ENCODE results near the gene PDIA2.
"Not testable (repeated sequence)": the region's sequence is repeated elsewhere in the genome, so short reads cannot be mapped to it uniquely, and the experiment has no call there.

PDIA2 gene

GRCh38 chr16:283033-283805, at the start of gene PDIA2:
Gene PDIA2, plus strand, starts transcription at chr16:283164. Its CDS starts 6 bp downstream, at chr16:283170.
- peaks cover 11% of the 10 kb centered on the region for H3K27me3 Mint-ChIP-seq (ENCODE audit: low read depth)
- peaks cover 6% of the 10 kb centered on the region for H3K36me3 Mint-ChIP-seq (ENCODE audit: low read depth)
- H3K4me1 Mint-ChIP-seq (ENCODE audit: low read depth) = peaks cover 3% of the 10 kb centered on the region
- no peak within 1 kb of the TSS for H3K27ac Mint-ChIP-seq
- no peaks in the 10 kb centered on the region for H3K9me3 Mint-ChIP-seq
- no peak within 1 kb of the TSS for H3K4me3 Mint-ChIP-seq

GRCh38 chr16:234468-235305, 48.3 kb upstream of the PDIA2 start, which contains the start of gene FAM234A:
Gene FAM234A, plus strand, starts transcription at chr16:234821. Its CDS starts 19,593 bp downstream, at chr16:254414.
- Mint-ChIP-seq H3K4me3 (peak within 1 kb of the TSS; percentile 92), H3K4me1 (ENCODE audit: low read depth) (peaks cover 15% of the 10 kb centered on the region), H3K9me3 (no peaks in the 10 kb centered on the region), H3K27me3 (ENCODE audit: low read depth) (peaks cover 5% of the 10 kb centered on the region), H3K27ac (peak within 1 kb of the TSS; percentile 94), H3K36me3 (ENCODE audit: low read depth) (peaks cover 4% of the 10 kb centered on the region)

- no peak overlapping the region for H3K4me3 Mint-ChIP-seq
- peaks cover 9% of the 10 kb centered on the region for H3K4me1 Mint-ChIP-seq (ENCODE audit: low read depth)
- peaks cover 8% of the 10 kb centered on the region for H3K27me3 Mint-ChIP-seq (ENCODE audit: low read depth)
- H3K36me3 Mint-ChIP-seq (ENCODE audit: low read depth) = peaks cover 4% of the 10 kb centered on the region
- no peaks in the 10 kb centered on the region for H3K9me3 Mint-ChIP-seq
- no peak overlapping the region for H3K27ac Mint-ChIP-seq
These were observed 43.1 kb upstream of the PDIA2 start for GRCh38 chr16:239948-240277.

GRCh38 chr16:240559-240958, 42.4 kb upstream of the PDIA2 start:
- Mint-ChIP-seq H3K27ac (no peak overlapping the region), H3K9me3 (no peaks in the 10 kb centered on the region), H3K4me1 (ENCODE audit: low read depth) (peaks cover 3% of the 10 kb centered on the region), H3K36me3 (ENCODE audit: low read depth) (peaks cover 3% of the 10 kb centered on the region), H3K4me3 (no peak overlapping the region), H3K27me3 (ENCODE audit: low read depth) (peaks cover 11% of the 10 kb centered on the region)

- Mint-ChIP-seq H3K4me1 (ENCODE audit: low read depth) (no peaks in the 10 kb centered on the region), H3K36me3 (ENCODE audit: low read depth) (no peaks in the 10 kb centered on the region), H3K27me3 (ENCODE audit: low read depth) (peaks cover 8% of the 10 kb centered on the region), H3K4me3 (no peak overlapping the region), H3K9me3 (no peaks in the 10 kb centered on the region), H3K27ac (no peak overlapping the region)
These were observed 40.7 kb upstream of the PDIA2 start for GRCh38 chr16:242281-242680.

- Mint-ChIP-seq H3K36me3 (ENCODE audit: low read depth) (no peaks in the 10 kb centered on the region), H3K27me3 (ENCODE audit: low read depth) (peaks cover 5% of the 10 kb centered on the region), H3K9me3 (no peaks in the 10 kb centered on the region), H3K27ac (no peak overlapping the region), H3K4me3 (no peak overlapping the region), H3K4me1 (ENCODE audit: low read depth) (no peaks in the 10 kb centered on the region)
These were observed 39.6 kb upstream of the PDIA2 start for GRCh38 chr16:243348-243747.

GRCh38 chr16:245105-245504, 37.9 kb upstream of the PDIA2 start:
- Mint-ChIP-seq H3K36me3 (ENCODE audit: low read depth) (no peaks in the 10 kb centered on the region), H3K4me1 (ENCODE audit: low read depth) (no peaks in the 10 kb centered on the region), H3K27ac (no peak overlapping the region), H3K9me3 (no peaks in the 10 kb centered on the region), H3K4me3 (no peak overlapping the region), H3K27me3 (ENCODE audit: low read depth) (peaks cover 5% of the 10 kb centered on the region)

GRCh38 chr16:247027-247426, 35.9 kb upstream of the PDIA2 start:
- Mint-ChIP-seq H3K36me3 (ENCODE audit: low read depth) (no peaks in the 10 kb centered on the region), H3K9me3 (no peaks in the 10 kb centered on the region), H3K4me3 (no peak overlapping the region), H3K27me3 (ENCODE audit: low read depth) (peaks cover 5% of the 10 kb centered on the region), H3K4me1 (ENCODE audit: low read depth) (no peaks in the 10 kb centered on the region), H3K27ac (no peak overlapping the region)

- Mint-ChIP-seq H3K36me3 (ENCODE audit: low read depth) (no peaks in the 10 kb centered on the region), H3K4me1 (ENCODE audit: low read depth) (peaks cover 13% of the 10 kb centered on the region), H3K4me3 (no peak overlapping the region), H3K27me3 (ENCODE audit: low read depth) (peaks cover 3% of the 10 kb centered on the region), H3K27ac (no peak overlapping the region), H3K9me3 (no peaks in the 10 kb centered on the region)
These were observed 33.5 kb upstream of the PDIA2 start for GRCh38 chr16:249431-249830.

- Mint-ChIP-seq H3K4me3 (peak overlapping the region; percentile 67), H3K4me1 (ENCODE audit: low read depth) (peaks cover 19% of the 10 kb centered on the region)
These were observed 30.3 kb upstream of the PDIA2 start for GRCh38 chr16:252366-253337.

GRCh38 chr16:253833-254232, 29.1 kb upstream of the PDIA2 start:
- peaks cover 19% of the 10 kb centered on the region for H3K4me1 Mint-ChIP-seq (ENCODE audit: low read depth)
- peak overlapping the region; percentile 55 for H3K27ac Mint-ChIP-seq
- H3K4me3 Mint-ChIP-seq = peak overlapping the region; percentile 10
- H3K9me3 Mint-ChIP-seq = no peaks in the 10 kb centered on the region
- no peaks in the 10 kb centered on the region for H3K27me3 Mint-ChIP-seq (ENCODE audit: low read depth)
- peaks cover 6% of the 10 kb centered on the region for H3K36me3 Mint-ChIP-seq (ENCODE audit: low read depth)

More at GRCh38 chr16:252366-253337, 30.3 kb upstream of the PDIA2 start:
- Mint-ChIP-seq H3K9me3 (no peaks in the 10 kb centered on the region), H3K27ac (peak overlapping the region; percentile 78), H3K27me3 (ENCODE audit: low read depth) (no peaks in the 10 kb centered on the region), H3K36me3 (ENCODE audit: low read depth) (peaks cover 6% of the 10 kb centered on the region)

- H3K36me3 Mint-ChIP-seq (ENCODE audit: low read depth) = peaks cover 6% of the 10 kb centered on the region
- H3K27me3 Mint-ChIP-seq (ENCODE audit: low read depth) = no peaks in the 10 kb centered on the region
- H3K4me1 Mint-ChIP-seq (ENCODE audit: low read depth) = peaks cover 19% of the 10 kb centered on the region
- H3K4me3 Mint-ChIP-seq = no peak overlapping the region
- no peaks in the 10 kb centered on the region for H3K9me3 Mint-ChIP-seq
- no peak overlapping the region for H3K27ac Mint-ChIP-seq
These were observed 28.5 kb upstream of the PDIA2 start for GRCh38 chr16:254461-254860.

GRCh38 chr16:255183-255582, 27.8 kb upstream of the PDIA2 start:
- Mint-ChIP-seq H3K4me1 (ENCODE audit: low read depth) (peaks cover 19% of the 10 kb centered on the region), H3K36me3 (ENCODE audit: low read depth) (peaks cover 6% of the 10 kb centered on the region), H3K4me3 (no peak overlapping the region), H3K9me3 (no peaks in the 10 kb centered on the region), H3K27me3 (ENCODE audit: low read depth) (no peaks in the 10 kb centered on the region), H3K27ac (no peak overlapping the region)

- H3K27ac Mint-ChIP-seq; H3K9me3 Mint-ChIP-seq; H3K4me3 Mint-ChIP-seq; H3K27me3 Mint-ChIP-seq (ENCODE audit: low read depth); H3K36me3 Mint-ChIP-seq (ENCODE audit: low read depth): not testable (repeated sequence)
- H3K4me1 Mint-ChIP-seq (ENCODE audit: low read depth) = peaks cover 12% of the 10 kb centered on the region
These were observed 24.9 kb upstream of the PDIA2 start for GRCh38 chr16:258091-258490.

Measured in T-helper 1 cell treated with Interleukin-12 subunit alpha and Interleukin-12 subunit beta and Interleukin-4 antibody, amounts not matched to agents 30 μg/mL and 1 μg/mL, for 36 hours (primary cell).